LoVo (cell line): Measurements from ENCODE around the gene GJD4.
A peak's percentile ranks its signal among the peaks of the same experiment; 100 is the strongest.

Experiments
- DNase-seq: peaks from one replicate; pipeline ENCODE4 v3.0.0-alpha.2; 2016; ENCODE audit warnings: low spot score

The GJD4 gene

GRCh38 chr10:35605191-35605590 is at the start of gene GJD4:
TSS of gene GJD4 (plus strand) at chr10:35605341. CDS start at chr10:35605568, 227 bp downstream.
- no peak for DNase-seq

GRCh38 chr10:35555962-35556930 is 48.9 kb upstream of the GJD4 start:
- DNase-seq = no peak

GRCh38 chr10:35558276-35558675 is 46.9 kb upstream of the GJD4 start:
- no peak for DNase-seq

- no peak for DNase-seq
Measured at GRCh38 chr10:35559416-35559815, 45.7 kb upstream of the GJD4 start.

GRCh38 chr10:35561715-35562114 is 43.4 kb upstream of the GJD4 start:
- no peak for DNase-seq

- DNase-seq = no peak
Measured at GRCh38 chr10:35562427-35562826, 42.7 kb upstream of the GJD4 start.

- DNase-seq = peak; percentile 72
Measured at GRCh38 chr10:35563261-35563891, 41.8 kb upstream of the GJD4 start.

- DNase-seq = no peak
Measured at GRCh38 chr10:35564341-35564968, 40.7 kb upstream of the GJD4 start.

- DNase-seq = no peak
Measured at GRCh38 chr10:35565602-35566081, 39.5 kb upstream of the GJD4 start.

GRCh38 chr10:35567951-35568350 is 37.2 kb upstream of the GJD4 start:
- no peak for DNase-seq

GRCh38 chr10:35568483-35569015 is 36.6 kb upstream of the GJD4 start:
- DNase-seq = no peak

- no peak for DNase-seq
Measured at GRCh38 chr10:35569111-35569707, 35.9 kb upstream of the GJD4 start.

GRCh38 chr10:35569836-35570235 is 35.3 kb upstream of the GJD4 start:
- DNase-seq = no peak

- no peak for DNase-seq
Measured at GRCh38 chr10:35570397-35570796, 34.7 kb upstream of the GJD4 start.

GRCh38 chr10:35572583-35572982 is 32.6 kb upstream of the GJD4 start:
- no peak for DNase-seq

- DNase-seq = no peak
Measured at GRCh38 chr10:35573796-35574195, 31.3 kb upstream of the GJD4 start.

GRCh38 chr10:35574924-35575352 is 30.2 kb upstream of the GJD4 start:
- no peak for DNase-seq

GRCh38 chr10:35575640-35576039 is 29.5 kb upstream of the GJD4 start:
- no peak for DNase-seq

GRCh38 chr10:35576730-35577129 is 28.4 kb upstream of the GJD4 start:
- DNase-seq = no peak

- no peak for DNase-seq
Measured at GRCh38 chr10:35577926-35578617, 27.1 kb upstream of the GJD4 start.

GRCh38 chr10:35578618-35578956 is 26.6 kb upstream of the GJD4 start:
- no peak for DNase-seq
